Measurements from ENCODE around the gene ROMO1. TPM values are rescaled to one million over a fixed set of nuclear protein-coding genes. Genes with fewer than 3 reads are reported as not detected.
"Not testable (repeated sequence)": the region's sequence is repeated elsewhere in the genome, so short reads cannot be mapped to it uniquely, and the experiment has no call there.

Gene ROMO1
- total RNA-seq, 4 donors from 2014 or later: 57.4 to 242 (median 150) TPM

DNA sequence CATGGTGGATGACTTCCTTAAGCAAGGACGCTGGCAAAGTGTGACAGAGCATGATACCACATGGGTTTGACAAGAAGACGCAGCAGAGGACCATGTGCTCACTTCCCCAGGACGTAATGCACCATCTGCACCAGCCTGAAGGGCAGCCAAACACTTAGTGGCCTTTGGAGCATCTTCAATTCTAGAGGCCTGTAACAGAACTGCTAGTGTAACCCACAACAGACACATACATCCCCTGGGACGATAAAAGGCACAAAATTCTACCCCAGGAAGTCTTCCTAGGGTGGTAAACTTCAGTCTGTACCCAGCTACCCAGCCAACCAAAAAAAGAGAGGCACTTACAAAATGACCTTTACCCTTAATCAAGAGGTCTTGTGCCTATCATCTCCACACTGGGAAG, 25.3 kb upstream of the ROMO1 start:
- 85 to 94% methylated on average over 4 of the region's 4 CpGs for WGBS, 2 donors
- intact Hi-C loops (cut with DNase I; ENCODE audit: low total_unique reads): no loop called here
- DNase-seq (ENCODE audit: low spot score in 2 of 2): peak in 1 of 2 donors; percentile 57

DNA sequence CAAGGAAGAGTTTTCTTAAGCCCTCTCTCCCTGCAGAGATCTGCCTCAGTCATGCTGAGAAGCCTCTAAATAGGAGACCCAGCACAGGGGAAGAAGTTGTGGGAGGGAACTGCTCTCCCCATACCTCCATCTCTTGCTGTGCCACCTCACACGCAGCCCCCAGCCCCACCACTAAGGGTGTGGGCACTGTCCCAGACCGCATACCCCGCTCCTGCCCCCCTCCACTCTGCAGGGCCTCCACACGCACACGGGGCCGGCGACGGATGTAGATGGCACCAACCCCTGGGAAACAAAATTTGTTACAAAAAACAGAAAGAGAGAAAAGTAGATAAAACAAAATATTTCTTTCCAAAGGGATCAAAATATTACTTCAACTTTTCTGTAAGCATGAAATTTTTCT, 24.3 kb upstream of the ROMO1 start:
- H3K4me3 ChIP-seq (ENCODE audit: low read depth, poor library complexity, severe bottlenecking): no peak overlapping the region
- 92 to 96% methylated on average over 8 of the region's 8 CpGs for WGBS, 2 donors
- DNase-seq (ENCODE audit: low spot score in 2 of 2): peak in 1 of 2 donors; percentile 64
- TF ChIP-seq POLR2A (IDR thresholded peaks at IDR 0.05): no peak
- TF ChIP-seq, protein P1, sequence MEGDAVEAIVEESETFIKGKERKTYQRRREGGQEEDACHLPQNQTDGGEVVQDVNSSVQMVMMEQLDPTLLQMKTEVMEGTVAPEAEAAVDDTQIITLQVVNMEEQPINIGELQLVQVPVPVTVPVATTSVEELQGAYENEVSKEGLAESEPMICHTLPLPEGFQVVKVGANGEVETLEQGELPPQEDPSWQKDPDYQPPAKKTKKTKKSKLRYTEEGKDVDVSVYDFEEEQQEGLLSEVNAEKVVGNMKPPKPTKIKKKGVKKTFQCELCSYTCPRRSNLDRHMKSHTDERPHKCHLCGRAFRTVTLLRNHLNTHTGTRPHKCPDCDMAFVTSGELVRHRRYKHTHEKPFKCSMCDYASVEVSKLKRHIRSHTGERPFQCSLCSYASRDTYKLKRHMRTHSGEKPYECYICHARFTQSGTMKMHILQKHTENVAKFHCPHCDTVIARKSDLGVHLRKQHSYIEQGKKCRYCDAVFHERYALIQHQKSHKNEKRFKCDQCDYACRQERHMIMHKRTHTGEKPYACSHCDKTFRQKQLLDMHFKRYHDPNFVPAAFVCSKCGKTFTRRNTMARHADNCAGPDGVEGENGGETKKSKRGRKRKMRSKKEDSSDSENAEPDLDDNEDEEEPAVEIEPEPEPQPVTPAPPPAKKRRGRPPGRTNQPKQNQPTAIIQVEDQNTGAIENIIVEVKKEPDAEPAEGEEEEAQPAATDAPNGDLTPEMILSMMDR (IDR thresholded peaks at IDR 0.05): no peak
- intact Hi-C loops (cut with DNase I; ENCODE audit: low total_unique reads): no loop called here

More for the DNA sequence above, 25.3 kb upstream of the ROMO1 start:
- no peak overlapping the region for H3K4me3 ChIP-seq (ENCODE audit: low read depth, poor library complexity, severe bottlenecking)
- TF ChIP-seq, protein P1 (IDR thresholded peaks at IDR 0.05): no peak
- TF ChIP-seq POLR2A (IDR thresholded peaks at IDR 0.05): no peak

DNA sequence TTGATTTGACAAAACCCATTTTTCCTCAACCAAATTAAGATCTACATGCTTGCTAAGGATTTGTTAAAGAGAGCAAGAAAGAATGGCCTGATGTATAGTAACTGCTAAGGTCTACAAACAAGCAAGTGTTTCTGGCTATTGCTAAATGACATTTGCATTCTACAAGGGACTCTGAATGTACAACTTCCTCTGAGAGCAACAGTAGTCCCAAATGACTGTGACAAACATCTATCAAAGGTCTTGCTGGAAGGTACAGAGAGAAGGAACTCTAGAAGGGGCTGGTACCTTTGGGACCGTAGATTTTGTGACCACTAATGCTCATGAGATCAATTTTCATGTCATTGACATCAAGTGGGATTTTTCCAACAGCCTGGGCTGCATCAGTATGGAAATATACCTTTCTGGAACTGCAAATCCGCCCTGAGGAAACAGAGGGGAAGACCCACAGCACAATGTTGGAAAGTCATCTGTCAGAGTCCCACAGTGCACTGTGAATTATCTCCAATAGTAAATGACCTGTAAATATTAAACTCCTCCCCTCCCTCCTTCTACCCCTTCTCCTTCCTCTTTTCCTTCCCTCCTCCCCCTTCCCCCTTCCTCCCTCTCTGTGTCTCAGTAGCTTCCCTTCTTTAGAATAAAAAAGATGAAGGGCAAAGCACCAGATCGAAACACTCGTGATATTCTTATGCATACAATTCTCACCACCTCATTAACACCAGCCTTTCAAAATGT, 18.6 kb upstream of the ROMO1 start:
- 81 to 90% methylated on average over 4 of the region's 4 CpGs for WGBS, 2 donors
- DNase-seq (ENCODE audit: low spot score in 2 of 2): no peak
- no peak overlapping the region for H3K4me3 ChIP-seq (ENCODE audit: low read depth, poor library complexity, severe bottlenecking)
- intact Hi-C loops (cut with DNase I; ENCODE audit: low total_unique reads): no loop called here
- TF ChIP-seq, protein P1 (IDR thresholded peaks at IDR 0.05): no peak
- TF ChIP-seq POLR2A (IDR thresholded peaks at IDR 0.05): no peak

DNA sequence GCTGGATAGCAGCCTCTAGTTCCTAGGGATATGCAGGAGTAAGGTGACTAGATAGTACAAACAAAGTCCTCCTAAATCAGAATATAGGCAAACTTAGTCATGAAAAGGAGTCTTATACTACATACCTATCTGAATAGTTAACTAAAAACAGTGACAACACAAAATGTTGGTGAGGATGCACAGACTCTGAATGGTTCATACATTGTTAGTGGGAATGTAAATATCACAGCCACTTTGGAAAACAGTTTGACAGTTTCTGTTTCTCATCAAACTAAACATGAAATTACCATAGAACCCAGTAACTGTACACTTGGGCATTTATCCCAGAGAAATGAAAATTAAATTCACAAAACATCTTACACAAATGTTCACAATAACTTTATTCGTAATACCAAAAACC, 17.2 kb upstream of the ROMO1 start:
- WGBS, 2 donors: 0 to 96% methylated on average over 1 of the region's 1 CpG
- intact Hi-C loops (cut with DNase I; ENCODE audit: low total_unique reads): no loop called here
- no peak for DNase-seq (ENCODE audit: low spot score in 2 of 2)
- no peak for TF ChIP-seq POLR2A (IDR thresholded peaks at IDR 0.05)
- TF ChIP-seq, protein P1 (IDR thresholded peaks at IDR 0.05): no peak
- no peak overlapping the region for H3K4me3 ChIP-seq (ENCODE audit: low read depth, poor library complexity, severe bottlenecking)

DNA sequence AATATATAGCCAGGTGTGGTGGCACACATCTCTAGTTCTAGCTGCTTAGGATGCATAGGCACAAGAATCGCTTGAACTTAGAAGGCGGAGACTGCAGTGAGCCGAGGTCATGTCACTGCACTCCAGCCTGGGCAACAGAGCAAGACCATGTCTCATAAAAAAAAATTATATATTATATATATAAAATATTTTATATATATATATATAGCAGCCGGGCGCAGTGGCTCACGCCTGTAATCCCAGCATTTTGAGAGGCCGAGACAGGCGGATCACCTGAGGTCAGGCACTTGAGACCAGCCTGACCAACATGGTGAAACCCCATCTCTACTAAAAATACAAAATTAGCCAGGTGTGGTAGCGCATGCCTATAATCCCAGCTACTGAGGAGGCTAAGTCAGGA, 13.8 kb upstream of the ROMO1 start:
- DNase-seq (ENCODE audit: low spot score in 2 of 2): peak in 1 of 2 donors; percentile 52
- 95 to 97% methylated on average over 9 of the region's 9 CpGs for WGBS, 2 donors
- H3K4me3 ChIP-seq (ENCODE audit: low read depth, poor library complexity, severe bottlenecking); intact Hi-C loops (cut with DNase I; ENCODE audit: low total_unique reads): not testable (repeated sequence)

DNA sequence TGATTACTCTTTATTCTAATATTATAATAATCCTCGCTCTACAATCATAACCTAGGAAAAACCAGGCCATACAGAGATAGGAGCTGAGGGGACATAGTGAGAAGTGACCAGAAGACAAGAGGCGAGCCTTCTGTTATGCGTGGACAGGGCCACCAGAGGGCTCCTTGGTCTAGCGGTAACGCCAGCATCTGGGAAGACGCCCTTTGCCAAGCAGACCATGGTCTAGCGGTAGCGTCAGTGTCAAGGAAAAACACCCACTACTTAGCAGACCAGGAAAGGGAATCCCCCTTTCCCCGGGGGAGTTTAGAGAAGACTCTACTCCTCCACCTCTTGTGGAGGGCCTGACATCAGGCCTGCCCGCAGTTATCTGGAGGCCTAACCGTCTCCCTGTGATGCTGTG, 12.3 kb upstream of the ROMO1 start:
- intact Hi-C loops (cut with DNase I; ENCODE audit: low total_unique reads); H3K4me3 ChIP-seq (ENCODE audit: low read depth, poor library complexity, severe bottlenecking): not testable (repeated sequence)
- WGBS, 2 donors: 91 to 92% methylated on average over 11 of the region's 11 CpGs
- DNase-seq (ENCODE audit: low spot score in 2 of 2): peak in 1 of 2 donors; percentile 61

DNA sequence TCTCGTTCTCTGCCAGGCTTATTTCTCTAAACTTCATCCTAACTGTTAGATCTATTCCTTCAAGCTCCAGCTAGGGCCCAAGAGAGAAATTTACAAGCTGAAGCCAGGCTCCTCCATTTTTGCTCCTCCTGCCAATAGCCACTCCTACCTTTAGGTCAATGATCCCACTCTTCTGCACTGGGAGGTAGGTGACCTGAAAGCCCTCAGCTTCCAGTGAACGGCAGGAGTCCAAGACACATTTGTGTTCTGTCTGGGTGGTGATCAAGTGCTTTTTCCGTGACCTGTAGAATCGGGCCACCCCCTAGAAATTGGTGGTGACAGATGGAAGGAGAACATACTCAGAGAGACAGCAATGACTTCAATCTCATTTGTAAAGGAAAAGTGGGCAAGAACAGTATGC, 8.9 kb upstream of the ROMO1 start:
- H3K4me3 ChIP-seq (ENCODE audit: low read depth, poor library complexity, severe bottlenecking): no peak overlapping the region
- DNase-seq (ENCODE audit: low spot score in 2 of 2): no peak
- WGBS, 2 donors: 90 to 96% methylated on average over 4 of the region's 4 CpGs
- intact Hi-C loops (cut with DNase I; ENCODE audit: low total_unique reads): no loop called here
- no peak for TF ChIP-seq POLR2A (IDR thresholded peaks at IDR 0.05)
- TF ChIP-seq, protein P1 (IDR thresholded peaks at IDR 0.05): no peak
